H9 (cell line): ENCODE data around the gene ELAPOR1. TPM values are rescaled to one million over a fixed set of nuclear protein-coding genes. Genes with fewer than 3 reads are reported as not detected.

Source experiments
- DNase-seq: peaks from one replicate; pipeline ENCODE4 v3.0.0-alpha.2; 2017
- H2AFZ ChIP-seq: one replicate; pipeline ENCODE4 v1.6.1; 2013; ENCODE audit warnings: mild to moderate bottlenecking, low read length, control low read depth, moderate library complexity
- H2AK5ac ChIP-seq: 2 replicates; pipeline ENCODE4 v1.6.1; 2013; ENCODE audit warnings: low read length, control low read depth, mixed read lengths; ENCODE audit not compliant: insufficient read length
- H2BK120ac ChIP-seq: one replicate; pipeline ENCODE4 v1.6.1; 2013; ENCODE audit warnings: low read depth, mild to moderate bottlenecking, low read length, control low read depth, inconsistent platforms; ENCODE audit not compliant: poor library complexity, severe bottlenecking
- H2BK12ac ChIP-seq: 2 replicates; pipeline ENCODE4 v1.6.1; 2013; ENCODE audit warnings: low read length, control low read depth, mixed read lengths, low read depth; ENCODE audit not compliant: insufficient read length
- H2BK15ac ChIP-seq: 2 replicates; pipeline ENCODE4 v1.6.1; 2013; ENCODE audit warnings: low read depth, low read length, control low read depth
- H2BK20ac ChIP-seq: one replicate; pipeline ENCODE4 v1.6.1; 2013; ENCODE audit warnings: low read depth, mild to moderate bottlenecking, low read length, control low read depth, inconsistent platforms; ENCODE audit not compliant: poor library complexity, severe bottlenecking
- H2BK5ac ChIP-seq: 2 replicates; pipeline ENCODE4 v1.6.1; 2013; ENCODE audit warnings: low read length, control low read depth, mixed read lengths; ENCODE audit not compliant: insufficient read length
- H3K14ac ChIP-seq: 2 replicates; pipeline ENCODE4 v1.6.1; 2013; ENCODE audit warnings: low read length, control low read depth; ENCODE audit not compliant: insufficient read depth
- H3K18ac ChIP-seq: 2 replicates; pipeline ENCODE4 v1.6.1; 2013; ENCODE audit warnings: low read depth, mild to moderate bottlenecking, mixed read lengths, low read length, control low read depth; ENCODE audit not compliant: insufficient read length
- H3K23ac ChIP-seq: 2 replicates; pipeline ENCODE4 v1.6.1; 2013; ENCODE audit warnings: low read length, control low read depth, mixed read lengths, low read depth; ENCODE audit not compliant: insufficient read length
- H3K23me2 ChIP-seq: 2 replicates; pipeline ENCODE4 v1.6.1; 2013; ENCODE audit warnings: low read depth, mild to moderate bottlenecking, mixed read lengths, low read length, control low read depth; ENCODE audit not compliant: insufficient read length, poor library complexity, severe bottlenecking
- H3K27ac ChIP-seq: 2 replicates; pipeline ENCODE4 v1.5.1; 2013; ENCODE audit warnings: low read length, control low read depth, mixed read lengths, low read depth; ENCODE audit not compliant: insufficient read length
- H3K27me3 ChIP-seq: 2 replicates; pipeline ENCODE4 v1.6.1; 2013; ENCODE audit warnings: low read length, control low read depth, inconsistent platforms; ENCODE audit not compliant: insufficient read depth
- H3K4ac ChIP-seq: 2 replicates; pipeline ENCODE4 v1.6.1; 2013; ENCODE audit warnings: low read depth, mild to moderate bottlenecking, control low read depth, inconsistent platforms, low read length, moderate library complexity
- H3K4me1 ChIP-seq: 2 replicates; pipeline ENCODE4 v1.6.1; 2013; ENCODE audit warnings: low read length, control low read depth, inconsistent platforms; ENCODE audit not compliant: insufficient read depth
- H3K4me2 ChIP-seq: 2 replicates; pipeline ENCODE4 v1.6.1; 2013; ENCODE audit warnings: low read length, control low read depth, mixed read lengths; ENCODE audit not compliant: insufficient read length, insufficient read depth
- H3K56ac ChIP-seq: 2 replicates; pipeline ENCODE4 v1.6.1; 2013; ENCODE audit warnings: low read depth, mild to moderate bottlenecking, mixed read lengths, low read length, control low read depth; ENCODE audit not compliant: insufficient read length
- H3K79me1 ChIP-seq: 2 replicates; pipeline ENCODE4 v1.6.1; 2013; ENCODE audit warnings: low read depth, mild to moderate bottlenecking, moderate library complexity, low read length, control low read depth, inconsistent platforms; ENCODE audit not compliant: insufficient read depth, poor library complexity, severe bottlenecking
- H3K79me2 ChIP-seq: 2 replicates; pipeline ENCODE4 v1.6.1; 2013; ENCODE audit warnings: low read length, control low read depth, inconsistent platforms; ENCODE audit not compliant: insufficient read depth
- H3K9ac ChIP-seq: 2 replicates; pipeline ENCODE4 v1.6.1; 2013; ENCODE audit warnings: low read length, control low read depth, mixed read lengths; ENCODE audit not compliant: insufficient read length; ENCODE audit errors: extremely low read depth
- H3K9me3 ChIP-seq: one replicate; pipeline ENCODE4 v1.6.1; 2013; ENCODE audit warnings: low read depth, low read length, inconsistent platforms; ENCODE audit not compliant: control insufficient read depth
- H3T11ph ChIP-seq: one replicate; pipeline ENCODE4 v1.6.1; 2013; ENCODE audit warnings: mild to moderate bottlenecking, low read length, control low read depth, inconsistent platforms
- H4K20me1 ChIP-seq: one replicate; pipeline ENCODE4 v1.6.1; 2013; ENCODE audit not compliant: control insufficient read depth, insufficient read length, insufficient read depth
- H4K5ac ChIP-seq: 2 replicates; pipeline ENCODE4 v1.6.1; 2013; ENCODE audit warnings: low read depth, mild to moderate bottlenecking, mixed read lengths, low read length, control low read depth; ENCODE audit not compliant: insufficient read length
- H4K8ac ChIP-seq: replicated peaks from 2 replicates; pipeline ENCODE4 v1.6.1; 2013; ENCODE audit warnings: low read length, control low read depth, mixed read lengths, low read depth; ENCODE audit not compliant: insufficient read length
- H4K91ac ChIP-seq: 2 replicates; pipeline ENCODE4 v1.6.1; 2013; ENCODE audit warnings: low read depth, mild to moderate bottlenecking, moderate library complexity, mixed read lengths, low read length, control low read depth; ENCODE audit not compliant: insufficient read length
- H3K27ac Mint-ChIP-seq, 3 experiments: 2 replicates in 2 of 3; 3 replicates in 1 of 3; pipeline ENCODE4 v1.8.0; 2020 to 2021; ENCODE audit warnings: mixed read lengths in 3 of 3, mild to moderate bottlenecking in 1 of 3, moderate library complexity in 1 of 3
- H3K27me3 Mint-ChIP-seq: 2 replicates; pipeline ENCODE4 v1.8.0; 2021; ENCODE audit warnings: low read depth, mild to moderate bottlenecking, moderate library complexity, mixed read lengths
- H3K36me3 Mint-ChIP-seq, 3 experiments: 2 replicates in 2 of 3; 3 replicates in 1 of 3; pipeline ENCODE4 v1.8.0; 2020 to 2021; ENCODE audit warnings: low read depth in 3 of 3, mixed read lengths in 3 of 3; ENCODE audit not compliant: insufficient read depth in 1 of 3
- H3K4me1 Mint-ChIP-seq, 2 experiments: 2 replicates each; pipeline ENCODE4 v1.8.0; 2020; ENCODE audit warnings: mixed read lengths in 2 of 2
- H3K4me3 Mint-ChIP-seq, 2 experiments: 2 replicates in 1 of 2; 3 replicates in 1 of 2; pipeline ENCODE4 v1.8.0; 2020 to 2021; ENCODE audit warnings: mild to moderate bottlenecking in 2 of 2, mixed read lengths in 2 of 2, moderate library complexity in 1 of 2
- H3K9me3 Mint-ChIP-seq, 2 experiments: 2 replicates in 1 of 2; 3 replicates in 1 of 2; pipeline ENCODE4 v1.8.0; 2020; ENCODE audit warnings: mild to moderate bottlenecking in 2 of 2, mixed read lengths in 2 of 2, moderate library complexity in 1 of 2
- WGBS: extraction: QIAGEN DNeasy Blood & Tissue Kit; methylation state at CpG from one replicate; pipeline ENCODE4 v1.1.7; 2013; ENCODE audit warnings: missing lambda C conversion rate, low lambda C conversion rate, mixed read lengths; ENCODE audit not compliant: insufficient read length; ENCODE audit errors: extremely low coverage; 5-methylcytosine and 5-hydroxymethylcytosine counted together
- total RNA-seq: library from RNA; stranded (reverse); gene quantifications from 2 replicates; pipeline ENCODE4 v1.2.1, GENCODE V29; 2021
- TF ChIP-seq, protein P1 (sequence below): fragments of 200-600 bp; sonication (generic); conservative IDR thresholded peaks from 3 replicates; pipeline ENCODE4 v1.8.0; 2021; ENCODE audit warnings: antibody characterized with exemption, mild to moderate bottlenecking

ELAPOR1 gene
- total RNA-seq, 1 experiment from 2014 or later = 0.55 TPM

DNA sequence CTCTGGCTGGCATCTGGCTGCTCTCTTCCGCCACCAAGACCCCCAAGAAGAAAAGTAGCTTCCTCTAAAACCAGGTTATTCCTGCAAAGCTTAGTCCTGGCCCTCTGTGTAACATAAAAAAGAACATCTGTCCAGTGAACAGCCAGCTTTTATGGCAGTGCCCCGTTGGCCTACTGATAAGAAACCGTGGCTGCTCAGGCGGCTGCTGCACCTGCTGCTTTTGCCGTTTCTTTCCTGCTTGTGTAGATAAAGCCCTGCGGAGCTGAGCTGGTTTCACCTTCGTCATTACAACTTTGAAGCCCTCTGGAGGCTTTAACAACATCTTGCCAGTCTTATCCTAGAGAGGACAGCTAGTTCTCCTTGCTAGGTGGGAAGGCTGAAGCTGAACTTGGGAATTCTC, 20.5 kb downstream of the ELAPOR1 start:
- H3K36me3 Mint-ChIP-seq = no peaks in the 10 kb centered on the region
- H2BK15ac ChIP-seq = no peak overlapping the region

More for the DNA sequence above, 20.5 kb downstream of the ELAPOR1 start:
- Histone ChIP-seq H3K56ac (no peak overlapping the region), H3K79me1 (no peaks in the 10 kb centered on the region), H4K91ac (no peak overlapping the region), H4K5ac (no peak overlapping the region), H3T11ph (no peak overlapping the region), H2AFZ (no peak overlapping the region), H3K79me2 (no peaks in the 10 kb centered on the region), H3K27me3 (no peaks in the 10 kb centered on the region), H3K4me2 (no peak overlapping the region), H4K20me1 (no peaks in the 10 kb centered on the region), H2BK12ac (no peak overlapping the region), H2AK5ac (no peak overlapping the region), H3K9me3 (no peaks in the 10 kb centered on the region), H3K23me2 (no peaks in the 10 kb centered on the region), H2BK120ac (no peak overlapping the region), H3K18ac (no peak overlapping the region), H3K23ac (no peak overlapping the region), H2BK5ac (no peak overlapping the region), H3K4ac (no peak overlapping the region), H4K8ac (no peak overlapping the region), H3K27ac (no peak overlapping the region), H3K14ac (no peak overlapping the region), H3K9ac (no peak overlapping the region), H3K4me1 (no peaks in the 10 kb centered on the region), H2BK20ac (no peak overlapping the region)
- WGBS = no CpG with 5 or more reads among the region's 7 CpGs
- TF ChIP-seq, protein P1, sequence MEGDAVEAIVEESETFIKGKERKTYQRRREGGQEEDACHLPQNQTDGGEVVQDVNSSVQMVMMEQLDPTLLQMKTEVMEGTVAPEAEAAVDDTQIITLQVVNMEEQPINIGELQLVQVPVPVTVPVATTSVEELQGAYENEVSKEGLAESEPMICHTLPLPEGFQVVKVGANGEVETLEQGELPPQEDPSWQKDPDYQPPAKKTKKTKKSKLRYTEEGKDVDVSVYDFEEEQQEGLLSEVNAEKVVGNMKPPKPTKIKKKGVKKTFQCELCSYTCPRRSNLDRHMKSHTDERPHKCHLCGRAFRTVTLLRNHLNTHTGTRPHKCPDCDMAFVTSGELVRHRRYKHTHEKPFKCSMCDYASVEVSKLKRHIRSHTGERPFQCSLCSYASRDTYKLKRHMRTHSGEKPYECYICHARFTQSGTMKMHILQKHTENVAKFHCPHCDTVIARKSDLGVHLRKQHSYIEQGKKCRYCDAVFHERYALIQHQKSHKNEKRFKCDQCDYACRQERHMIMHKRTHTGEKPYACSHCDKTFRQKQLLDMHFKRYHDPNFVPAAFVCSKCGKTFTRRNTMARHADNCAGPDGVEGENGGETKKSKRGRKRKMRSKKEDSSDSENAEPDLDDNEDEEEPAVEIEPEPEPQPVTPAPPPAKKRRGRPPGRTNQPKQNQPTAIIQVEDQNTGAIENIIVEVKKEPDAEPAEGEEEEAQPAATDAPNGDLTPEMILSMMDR = no peak
- Mint-ChIP-seq H3K27me3 (no peaks in the 10 kb centered on the region), H3K27ac (no peak overlapping the region), H3K4me3 (no peak overlapping the region), H3K4me1 (no peaks in the 10 kb centered on the region; a peak in 1 of 4 replicates), H3K9me3 (no peaks in the 10 kb centered on the region)
- no peak for DNase-seq
